ENCODE data around the gene STARD9. TPM values are rescaled to one million over a fixed set of nuclear protein-coding genes. Genes with fewer than 3 reads are reported as not detected.
"Not testable (repeated sequence)": the region's sequence is repeated elsewhere in the genome, so short reads cannot be mapped to it uniquely, and the experiment has no call there.

STARD9 gene
- total RNA-seq, 6 experiments from 2014 or later = 0.70 to 3.1 (median 1.5) TPM

GRCh38 chr15:42672444-42672843 lies 97.0 kb downstream of the STARD9 start:
- no peak overlapping the region for H3K27ac ChIP-seq
- no peaks in the 10 kb centered on the region for H3K36me3 ChIP-seq
- ATAC-seq (no peak), DNase-seq (no peak)
- TF ChIP-seq CTCF (IDR thresholded peaks at IDR 0.05) (no peak), POLR2A (IDR thresholded peaks at IDR 0.05) (no peak)
- H3K9me3 ChIP-seq = no peaks in the 10 kb centered on the region
- H3K4me1 ChIP-seq = no peaks in the 10 kb centered on the region
- no peaks in the 10 kb centered on the region for H3K27me3 ChIP-seq
- WGBS (ENCODE audit: insufficient coverage, low coverage, low lambda C conversion rate, missing lambda C conversion rate) = 45% methylated on average over 4 of the region's 5 CpGs
- intact Hi-C loops (cut with DNase I) = no loop called here
- H3K4me3 ChIP-seq = no peak overlapping the region

- intact Hi-C loops (cut with DNase I) = no loop called here
- ATAC-seq = no peak
- Histone ChIP-seq H3K27ac (no peak overlapping the region), H3K9me3 (no peaks in the 10 kb centered on the region), H3K36me3 (no peaks in the 10 kb centered on the region), H3K27me3 (no peaks in the 10 kb centered on the region), H3K4me3 (no peak overlapping the region), H3K4me1 (no peaks in the 10 kb centered on the region)
- TF ChIP-seq POLR2A (IDR thresholded peaks at IDR 0.05) (no peak), CTCF (IDR thresholded peaks at IDR 0.05) (no peak)
- DNase-seq = no peak
- 79% methylated on average over 5 of the region's 6 CpGs for WGBS (ENCODE audit: insufficient coverage, low coverage, low lambda C conversion rate, missing lambda C conversion rate)
Measured at GRCh38 chr15:42674472-42674871, 99.1 kb downstream of the STARD9 start.

- H3K27ac ChIP-seq = no peak overlapping the region
- WGBS (ENCODE audit: insufficient coverage, low coverage, low lambda C conversion rate, missing lambda C conversion rate) = 100% methylated on average over 1 of the region's 1 CpG
Measured at GRCh38 chr15:42675021-42675420, 99.6 kb downstream of the STARD9 start.

GRCh38 chr15:42679285-42680141 lies 104.1 kb downstream of the STARD9 start:
- H3K4me1 ChIP-seq = no peaks in the 10 kb centered on the region
- peaks cover 0 to 2% (median 0%) of the 10 kb centered on the region in 4 donors for H3K36me3 ChIP-seq
- DNase-seq = no peak
- 88% methylated on average over 7 of the region's 7 CpGs for WGBS (ENCODE audit: insufficient coverage, low coverage, low lambda C conversion rate, missing lambda C conversion rate)
- no peak overlapping the region for H3K4me3 ChIP-seq
- no peaks in the 10 kb centered on the region for H3K27me3 ChIP-seq
- H3K27ac ChIP-seq = no peak overlapping the region
- no peak for ATAC-seq
- intact Hi-C loops (cut with DNase I) = no loop called here
- TF ChIP-seq CTCF (IDR thresholded peaks at IDR 0.05) = no peak
- no peak for TF ChIP-seq POLR2A (IDR thresholded peaks at IDR 0.05)
- H3K9me3 ChIP-seq = no peaks in the 10 kb centered on the region

More at GRCh38 chr15:42675021-42675420, 99.6 kb downstream of the STARD9 start:
- Histone ChIP-seq H3K9me3 (no peaks in the 10 kb centered on the region), H3K4me1 (no peaks in the 10 kb centered on the region), H3K4me3 (no peak overlapping the region), H3K36me3 (no peaks in the 10 kb centered on the region), H3K27me3 (no peaks in the 10 kb centered on the region)
- no peak for DNase-seq
- no peak for TF ChIP-seq CTCF (IDR thresholded peaks at IDR 0.05)
- TF ChIP-seq POLR2A (IDR thresholded peaks at IDR 0.05) = no peak
- no peak for ATAC-seq
- intact Hi-C loops (cut with DNase I) = no loop called here

- intact Hi-C loops (cut with DNase I); H3K36me3 ChIP-seq; H3K4me1 ChIP-seq; ATAC-seq; DNase-seq; H3K27me3 ChIP-seq; H3K9me3 ChIP-seq; H3K4me3 ChIP-seq; H3K27ac ChIP-seq: not testable (repeated sequence)
- 97% methylated on average over 4 of the region's 5 CpGs for WGBS (ENCODE audit: insufficient coverage, low coverage, low lambda C conversion rate, missing lambda C conversion rate)
Measured at GRCh38 chr15:42680142-42680482, 104.7 kb downstream of the STARD9 start.

Measured in right lobe of liver (tissue), 6 donors.